ENCODE measurements around the gene TRIM42. TPM values are rescaled to one million over a fixed set of nuclear protein-coding genes. Genes with fewer than 3 reads are reported as not detected.

TRIM42 gene
- polyA plus RNA-seq, 2 of the 4 experiments (the other 2 are of a cell fraction) = not detected

- DNase-seq (ENCODE audit: low read depth in 1 of 2, low spot score in 1 of 2) (no peak), FAIRE-seq (no peak)
- CTCF ChIA-PET = no interaction called here
These were observed 22.2 kb upstream of the TRIM42 start for GRCh38 chr3:140655678-140656077.

DNA sequence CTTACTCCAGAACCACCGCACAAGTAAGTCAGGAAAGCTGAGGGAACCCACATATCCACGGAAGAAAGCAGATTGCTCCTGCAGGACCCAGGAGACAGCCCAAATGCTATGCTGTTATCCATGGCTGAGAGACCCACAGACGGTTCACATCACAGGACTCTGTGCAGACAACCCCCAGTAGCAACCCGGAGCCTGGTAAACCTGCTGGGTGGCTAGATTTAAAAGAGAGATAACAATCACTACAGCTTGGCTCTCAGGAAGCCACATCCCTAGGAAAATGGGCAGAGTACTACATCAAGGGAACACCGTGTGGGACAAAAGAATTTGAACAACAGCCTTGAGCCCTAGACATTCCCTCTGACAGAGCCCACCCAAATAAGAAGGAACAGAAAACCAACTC lies 13.8 kb upstream of the TRIM42 start:
- Histone ChIP-seq H3K27ac (no peak overlapping the region), H3K4me3 (no peak overlapping the region), H3K4me2 (no peak overlapping the region), H3K9me3 (no peaks in the 10 kb centered on the region), H3K4me1 (no peaks in the 10 kb centered on the region)
- ATAC-seq (no peak), FAIRE-seq (no peak), DNase-seq (ENCODE audit: low read depth in 1 of 2, low spot score in 1 of 2) (no peak)
- ChIA-PET CTCF (no interaction called here), POLR2A (no interaction called here)
- TF ChIP-seq EHF (CRISPR knock-in tag; IDR thresholded peaks at IDR 0.05) = no peak
- TF ChIP-seq ZC3H11A (IDR thresholded peaks at IDR 0.05) = no peak
- TF ChIP-seq CTCF (IDR thresholded peaks at IDR 0.05) = no peak
- TF ChIP-seq NFE2L2 (conservative IDR thresholded peaks at IDR 0.05; ENCODE audit: low read length) = no peak
- TF ChIP-seq SREBF2 (IDR thresholded peaks at IDR 0.05) = no peak
- TF ChIP-seq KDM5A (IDR thresholded peaks at IDR 0.05) = no peak
- WGBS (ENCODE audit: missing lambda C conversion rate) = 0% methylated on average over 4 of the region's 5 CpGs

More at GRCh38 chr3:140655678-140656077, 22.2 kb upstream of the TRIM42 start:
- H3K4me1 ChIP-seq = no peaks in the 10 kb centered on the region
- no peak overlapping the region for H3K27ac ChIP-seq
- no peak overlapping the region for H3K4me2 ChIP-seq
- POLR2A ChIA-PET = no interaction called here
- no peak overlapping the region for H3K4me3 ChIP-seq
- TF ChIP-seq ZC3H11A (IDR thresholded peaks at IDR 0.05) (no peak), RAD21 (conservative IDR thresholded peaks at IDR 0.05 in 1 of 2, IDR thresholded peaks at IDR 0.05 in 1 of 2) (no peak), SMC3 (IDR thresholded peaks at IDR 0.05) (no peak), EHF (CRISPR knock-in tag; IDR thresholded peaks at IDR 0.05) (no peak), RARB (CRISPR knock-in tag; IDR thresholded peaks at IDR 0.05) (no peak), HMGXB4 (CRISPR knock-in tag; IDR thresholded peaks at IDR 0.05; ENCODE audit: borderline replicate concordance) (no peak), RCOR1 (IDR thresholded peaks at IDR 0.05; ENCODE audit: low read depth, low read length) (no peak), ZFP36 (IDR thresholded peaks at IDR 0.05; ENCODE audit: borderline replicate concordance, partially characterized antibody) (no peak), CEBPB (IDR thresholded peaks at IDR 0.05) (no peak), NFE2L2 (conservative IDR thresholded peaks at IDR 0.05; ENCODE audit: low read length) (no peak), POLR2A (IDR thresholded peaks at IDR 0.05; ENCODE audit: low read length) (no peak), ESRRA (IDR thresholded peaks at IDR 0.05; ENCODE audit: borderline replicate concordance, low read length) (no peak), RFX5 (IDR thresholded peaks at IDR 0.05) (no peak)
- TF ChIP-seq, protein P1, sequence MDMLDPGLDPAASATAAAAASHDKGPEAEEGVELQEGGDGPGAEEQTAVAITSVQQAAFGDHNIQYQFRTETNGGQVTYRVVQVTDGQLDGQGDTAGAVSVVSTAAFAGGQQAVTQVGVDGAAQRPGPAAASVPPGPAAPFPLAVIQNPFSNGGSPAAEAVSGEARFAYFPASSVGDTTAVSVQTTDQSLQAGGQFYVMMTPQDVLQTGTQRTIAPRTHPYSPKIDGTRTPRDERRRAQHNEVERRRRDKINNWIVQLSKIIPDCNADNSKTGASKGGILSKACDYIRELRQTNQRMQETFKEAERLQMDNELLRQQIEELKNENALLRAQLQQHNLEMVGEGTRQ (IDR thresholded peaks at IDR 0.05) = no peak
- no peak for ATAC-seq
- H3K9me3 ChIP-seq = no peaks in the 10 kb centered on the region
- 0% methylated on average over 1 of the region's 1 CpG for WGBS (ENCODE audit: missing lambda C conversion rate)

GRCh38 chr3:140682586-140682985 lies 4.7 kb downstream of the TRIM42 start:
- CTCF ChIA-PET = no interaction called here
- Histone ChIP-seq H3K4me2 (no peak overlapping the region), H3K27ac (no peak overlapping the region), H3K4me1 (no peaks in the 10 kb centered on the region), H3K4me3 (no peak overlapping the region), H3K9me3 (no peaks in the 10 kb centered on the region)
- ATAC-seq (no peak), FAIRE-seq (no peak), DNase-seq (ENCODE audit: low read depth in 1 of 2, low spot score in 1 of 2) (no peak)
- no peak for TF ChIP-seq NFE2L2 (conservative IDR thresholded peaks at IDR 0.05; ENCODE audit: low read length)
- no peak for TF ChIP-seq CHD4 (IDR thresholded peaks at IDR 0.05; ENCODE audit: borderline replicate concordance)
- TF ChIP-seq EHF (CRISPR knock-in tag; IDR thresholded peaks at IDR 0.05) = no peak
- TF ChIP-seq CHD2 (IDR thresholded peaks at IDR 0.05; ENCODE audit: low read length, partially characterized antibody) = no peak
- TF ChIP-seq HEYL (CRISPR knock-in tag; IDR thresholded peaks at IDR 0.05) = no peak
- no peak for TF ChIP-seq ZFP36 (IDR thresholded peaks at IDR 0.05; ENCODE audit: borderline replicate concordance, partially characterized antibody)
- no peak for TF ChIP-seq SMC3 (IDR thresholded peaks at IDR 0.05)
- no peak for TF ChIP-seq NR3C1 (IDR thresholded peaks at IDR 0.05)
- TF ChIP-seq, protein P2, sequence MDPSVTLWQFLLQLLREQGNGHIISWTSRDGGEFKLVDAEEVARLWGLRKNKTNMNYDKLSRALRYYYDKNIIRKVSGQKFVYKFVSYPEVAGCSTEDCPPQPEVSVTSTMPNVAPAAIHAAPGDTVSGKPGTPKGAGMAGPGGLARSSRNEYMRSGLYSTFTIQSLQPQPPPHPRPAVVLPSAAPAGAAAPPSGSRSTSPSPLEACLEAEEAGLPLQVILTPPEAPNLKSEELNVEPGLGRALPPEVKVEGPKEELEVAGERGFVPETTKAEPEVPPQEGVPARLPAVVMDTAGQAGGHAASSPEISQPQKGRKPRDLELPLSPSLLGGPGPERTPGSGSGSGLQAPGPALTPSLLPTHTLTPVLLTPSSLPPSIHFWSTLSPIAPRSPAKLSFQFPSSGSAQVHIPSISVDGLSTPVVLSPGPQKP (IDR thresholded peaks at IDR 0.05; ENCODE audit: low read depth, low read length) = no peak
- TF ChIP-seq POLR2A (IDR thresholded peaks at IDR 0.05; ENCODE audit: low read length) = no peak
- TF ChIP-seq TFCP2L1 (CRISPR knock-in tag; IDR thresholded peaks at IDR 0.05) = no peak
- no peak for TF ChIP-seq ESRRA (IDR thresholded peaks at IDR 0.05; ENCODE audit: borderline replicate concordance, low read length)
- no peak for TF ChIP-seq RNF2 (IDR thresholded peaks at IDR 0.05; ENCODE audit: borderline replicate concordance, low read depth)
- no peak for TF ChIP-seq RARB (CRISPR knock-in tag; IDR thresholded peaks at IDR 0.05)
- TF ChIP-seq KDM5A (IDR thresholded peaks at IDR 0.05) = no peak
- TF ChIP-seq RCOR1 (IDR thresholded peaks at IDR 0.05; ENCODE audit: low read depth, low read length) = no peak
- POLR2A ChIA-PET = no interaction called here
- 45% methylated on average over 9 of the region's 27 CpGs for WGBS (ENCODE audit: missing lambda C conversion rate)
